WTC11 (cell line): Measurements from ENCODE around the gene OLFML2B. TPM values are rescaled to one million over a fixed set of nuclear protein-coding genes. Genes with fewer than 3 reads are reported as not detected.

ENCODE experiments used
- ATAC-seq: fragments of 200-7000 bp; cut with Tn5 transposase; 2 replicates; pipeline ENCODE4 v1.10.0; 2021; ENCODE audit warnings: mild to moderate bottlenecking, moderate library complexity
- CTCF ChIA-PET: fragments of 300-600 bp; sonication (Branson Sonifier 250); formaldehyde crosslinking; loops from one replicate; lab custom pipeline; 2021; ENCODE audit warnings: antibody characterized with exemption; lab: Charles Lee
- POLR2A ChIA-PET: fragments of 350-600 bp; sonication (Branson Sonifier 250); formaldehyde crosslinking; loops from one replicate; lab custom pipeline; 2021; ENCODE audit warnings: antibody characterized with exemption; lab: Charles Lee
- DNase-seq: peaks from one replicate; pipeline ENCODE4 v3.0.0; 2021; ENCODE audit warnings: low spot score
- H3K27ac Mint-ChIP-seq: 2 replicates; pipeline ENCODE4 v1.8.0; 2021; ENCODE audit warnings: mixed read lengths
- H3K27me3 Mint-ChIP-seq: 2 replicates; pipeline ENCODE4 v1.8.0; 2021; ENCODE audit warnings: low read depth, mild to moderate bottlenecking, moderate library complexity, mixed read lengths
- H3K36me3 Mint-ChIP-seq: 2 replicates; pipeline ENCODE4 v1.8.0; 2021; ENCODE audit warnings: mixed read lengths
- H3K4me1 Mint-ChIP-seq: 2 replicates; pipeline ENCODE4 v1.8.0; 2022; ENCODE audit warnings: mixed read lengths
- H3K4me3 Mint-ChIP-seq: 2 replicates; pipeline ENCODE4 v1.8.0; 2021; ENCODE audit warnings: mild to moderate bottlenecking, moderate library complexity, mixed read lengths
- H3K9me3 Mint-ChIP-seq: 2 replicates; pipeline ENCODE4 v1.8.0; 2021; ENCODE audit warnings: mixed read lengths
- AR ChIP-seq: fragments of 250-450 bp; sonication (Bioruptor Pico); IDR thresholded peaks from 2 replicates; pipeline ENCODE4 v1.9.0; 2021; ENCODE audit warnings: mild to moderate bottlenecking
- ATF1 ChIP-seq: sonication (generic); formaldehyde crosslinking; IDR thresholded peaks from 2 replicates; pipeline ENCODE4 v1.8.1; 2023; ENCODE audit warnings: mild to moderate bottlenecking, moderate library complexity, missing genetic modification reagents
- ATF6 ChIP-seq: sonication (generic); formaldehyde crosslinking; IDR thresholded peaks from 2 replicates; pipeline ENCODE4 v1.8.1; 2023; ENCODE audit warnings: mild to moderate bottlenecking, missing genetic modification reagents
- CDX4 ChIP-seq: fragments of 250-450 bp; sonication (Bioruptor Pico); IDR thresholded peaks from 2 replicates; pipeline ENCODE4 v1.9.0; 2021; ENCODE audit warnings: moderate library complexity, mild to moderate bottlenecking, inconsistent platforms, borderline replicate concordance
- CREB1 ChIP-seq: sonication (generic); formaldehyde crosslinking; IDR thresholded peaks from 2 replicates; pipeline ENCODE4 v1.8.0; 2023; ENCODE audit warnings: mild to moderate bottlenecking, missing genetic modification reagents
- CREM ChIP-seq: sonication (generic); formaldehyde crosslinking; IDR thresholded peaks from 2 replicates; pipeline ENCODE4 v1.8.1; 2022; ENCODE audit warnings: mild to moderate bottlenecking, missing genetic modification reagents, moderate library complexity
- E2F5 ChIP-seq: sonication (generic); formaldehyde crosslinking; IDR thresholded peaks from 2 replicates; pipeline ENCODE4 v1.8.1; 2022; ENCODE audit warnings: mild to moderate bottlenecking, moderate library complexity, missing genetic modification reagents
- ELF4 ChIP-seq: sonication (generic); formaldehyde crosslinking; IDR thresholded peaks from 2 replicates; pipeline ENCODE4 v1.8.1; 2022; ENCODE audit warnings: low read depth, mild to moderate bottlenecking, moderate library complexity, missing genetic modification reagents
- GRHL2 ChIP-seq: fragments of 250-450 bp; sonication (Bioruptor Pico); IDR thresholded peaks from 2 replicates; pipeline ENCODE4 v1.8.0; 2022; ENCODE audit warnings: mild to moderate bottlenecking, moderate library complexity; ENCODE audit not compliant: insufficient replicate concordance, severe bottlenecking
- HMGA2 ChIP-seq: fragments of 250-450 bp; sonication (Bioruptor Pico); IDR thresholded peaks from 2 replicates; pipeline ENCODE4 v1.4.0; 2021; ENCODE audit warnings: mild to moderate bottlenecking, moderate library complexity
- HMGXB4 ChIP-seq: sonication (generic); formaldehyde crosslinking; IDR thresholded peaks from 2 replicates; pipeline ENCODE4 v1.8.1; 2023; ENCODE audit warnings: mild to moderate bottlenecking, moderate library complexity, missing genetic modification reagents
- JUN ChIP-seq: sonication (generic); formaldehyde crosslinking; IDR thresholded peaks from 2 replicates; pipeline ENCODE4 v1.8.0; 2023; ENCODE audit warnings: mild to moderate bottlenecking, missing genetic modification reagents
- MYBL2 ChIP-seq: sonication (generic); formaldehyde crosslinking; IDR thresholded peaks from 2 replicates; pipeline ENCODE4 v1.8.1; 2023; ENCODE audit warnings: mild to moderate bottlenecking, moderate library complexity, missing genetic modification reagents
- NFE2L1 ChIP-seq: sonication (generic); formaldehyde crosslinking; IDR thresholded peaks from 2 replicates; pipeline ENCODE4 v1.8.1; 2023; ENCODE audit warnings: missing genetic modification reagents
- RELA ChIP-seq: sonication (generic); formaldehyde crosslinking; IDR thresholded peaks from 2 replicates; pipeline ENCODE4 v1.8.1; 2022; ENCODE audit warnings: missing genetic modification reagents, mild to moderate bottlenecking, borderline replicate concordance
- RORB ChIP-seq: fragments of 250-450 bp; sonication (Bioruptor Pico); IDR thresholded peaks from 2 replicates; pipeline ENCODE4 v1.9.0; 2021; ENCODE audit warnings: mild to moderate bottlenecking
- ZBTB21 ChIP-seq: sonication (generic); formaldehyde crosslinking; IDR thresholded peaks from 2 replicates; pipeline ENCODE4 v1.8.1; 2023; ENCODE audit warnings: mild to moderate bottlenecking, missing genetic modification reagents, borderline replicate concordance
- ZNF138 ChIP-seq: sonication (generic); formaldehyde crosslinking; conservative IDR thresholded peaks from 2 replicates; pipeline ENCODE4 v1.8.1; 2022; ENCODE audit warnings: mild to moderate bottlenecking, moderate library complexity, missing genetic modification reagents
- ZNF263 ChIP-seq: sonication (generic); formaldehyde crosslinking; IDR thresholded peaks from 2 replicates; pipeline ENCODE4 v1.8.1; 2022; ENCODE audit warnings: low read depth, mild to moderate bottlenecking, moderate library complexity, missing genetic modification reagents
- ZNF416 ChIP-seq: fragments of 250-450 bp; sonication (Bioruptor Pico); IDR thresholded peaks from 2 replicates; pipeline ENCODE4 v1.9.0; 2021; ENCODE audit warnings: mild to moderate bottlenecking, inconsistent platforms
- total RNA-seq: library from RNA; stranded (reverse); gene quantifications from 3 replicates; pipeline ENCODE4 v1.2.3, GENCODE V29; 2021

Gene OLFML2B
- total RNA-seq, 1 experiment from 2014 or later = 4.9 TPM

GRCh38 chr1:162023547-162024501, at the start of gene OLFML2B (continued):
- no peak for TF ChIP-seq ATF1 (CRISPR knock-in tag)
- no peak for TF ChIP-seq ELF4 (CRISPR knock-in tag)
- no peak for TF ChIP-seq ZNF416 (CRISPR knock-in tag)
- TF ChIP-seq AR = no peak
- no peak for TF ChIP-seq RELA (CRISPR knock-in tag)
- peak; percentile 74 for TF ChIP-seq ZNF263 (CRISPR knock-in tag)
- TF ChIP-seq ZNF138 (CRISPR knock-in tag) = no peak
- TF ChIP-seq RORB = no peak
- peak; percentile 27; the same call in 1 of the 2 replicates for TF ChIP-seq CREB1 (CRISPR knock-in tag)
- no peak for TF ChIP-seq HMGA2 (CRISPR knock-in tag)
- TF ChIP-seq ATF6 (CRISPR knock-in tag) = no peak
- peak; percentile 35; the same call in 1 of the 2 replicates for TF ChIP-seq NFE2L1 (CRISPR knock-in tag)

- Mint-ChIP-seq H3K4me3 (no peak overlapping the region), H3K36me3 (peaks cover 23% of the 10 kb centered on the region), H3K27me3 (no peaks in the 10 kb centered on the region; the same call in none of the 2 replicates), H3K27ac (no peak overlapping the region), H3K4me1 (peaks cover 55% of the 10 kb centered on the region), H3K9me3 (peaks cover 15% of the 10 kb centered on the region)
- CTCF ChIA-PET = interaction anchor here (1.2 to 2.5 kb wide), 2 partner anchors 17 to 285 kb away, joined by 3 to 6 read pairs; no protein-coding TSS in a partner anchor
- POLR2A ChIA-PET = no interaction called here
- no peak for DNase-seq
- no peak for ATAC-seq
- TF ChIP-seq E2F5 (CRISPR knock-in tag) = no peak
- TF ChIP-seq CDX4 (CRISPR knock-in tag) = no peak
- TF ChIP-seq GRHL2 (CRISPR knock-in tag) = no peak
- TF ChIP-seq ZBTB21 (CRISPR knock-in tag) = no peak
- no peak for TF ChIP-seq JUN (CRISPR knock-in tag)
- no peak for TF ChIP-seq HMGXB4 (CRISPR knock-in tag)
- TF ChIP-seq CREM = no peak
- TF ChIP-seq AR = no peak
- no peak for TF ChIP-seq MYBL2 (CRISPR knock-in tag)
Observed at GRCh38 chr1:162072740-162073139, 49.1 kb upstream of the OLFML2B start.
